Right cardiac atrium (tissue), 5 donors: Measurements from ENCODE around the gene CD28. TPM values are rescaled to one million over a fixed set of nuclear protein-coding genes. Genes with fewer than 3 reads are reported as not detected.
A peak's percentile ranks its signal among the peaks of the same experiment; 100 is the strongest.
"Not testable (repeated sequence)": the region's sequence is repeated elsewhere in the genome, so short reads cannot be mapped to it uniquely, and the experiment has no call there.

Experiments used
- ATAC-seq, 2 donors: fragments of 200-7000 bp; cut with Tn5 transposase; one replicate each; pipeline versions ENCODE4 v1.8.0 to v1.9.1; 2020; ENCODE audit warnings: moderate library complexity in 2 of 2, mild to moderate bottlenecking in 1 of 2
- DNase-seq, 3 donors: peaks; one replicate each; pipeline ENCODE4 v3.0.0-alpha.2; 2020
- H3K27ac ChIP-seq: one replicate; pipeline ENCODE4 v1.5.1; 2013; ENCODE audit warnings: mild to moderate bottlenecking, low read length, control low read depth, moderate library complexity
- H3K27me3 ChIP-seq: one replicate; pipeline ENCODE4 v1.6.1; 2013; ENCODE audit not compliant: control insufficient read depth, insufficient read depth
- H3K4me1 ChIP-seq: one replicate; pipeline ENCODE4 v1.6.1; 2013; ENCODE audit warnings: low read length; ENCODE audit not compliant: control insufficient read depth, insufficient read depth
- H3K4me3 ChIP-seq: one replicate; pipeline ENCODE4 v1.5.1; 2013; ENCODE audit warnings: low read length, control low read depth
- H3K9me3 ChIP-seq: one replicate; pipeline ENCODE4 v1.6.1; 2013; ENCODE audit warnings: low read length; ENCODE audit not compliant: control insufficient read depth
- WGBS: extraction: QIAGEN DNeasy Blood & Tissue Kit; methylation state at CpG from one replicate; pipeline ENCODE4 v1.1.7; 2013; 5-methylcytosine and 5-hydroxymethylcytosine counted together
- intact Hi-C, 4 donors: fragments of 100-400 bp; cut with DNase I; formaldehyde crosslinking; loops; one replicate each; pipeline versions ENCODE4 v1.11.0 to v1.14.0; 2022 to 2023
- polyA plus RNA-seq: library from polyadenylated mRNA; stranded (reverse); fragments of 200-250 nt; gene quantifications from one replicate; pipeline ENCODE4 v1.2.3, GENCODE V29; 2013
- total RNA-seq, 4 donors: library from RNA; stranded (reverse); fragmentation: NEBNext Ultra II Directional; extraction: Animal tissue kit (Norgen Biotek cat#: 25700); gene quantifications; one replicate each; pipeline ENCODE4 v1.2.1, GENCODE V29; 2021
- donor health status: healthy with polysubstance abuse.
- donor health status: DM: no; HTN: yes; CAD: no.
- donor health status: DM: no; HTN: no; CAD: no.
- donor health status: DM: no; HTN: yes; CAD: no; lungs with severe emphysema.
- donor health status: DM: yes; HTN: yes; CAD: no.

CD28 gene
- total and polyA plus RNA-seq, 5 donors = 0.14 to 1.5 (median 0.68) TPM

- peaks cover 25% of the 10 kb centered on the region for H3K4me1 ChIP-seq
- DNase-seq = no peak
- no peak overlapping the region for H3K27ac ChIP-seq
- no peak overlapping the region for H3K4me3 ChIP-seq
- no peaks in the 10 kb centered on the region for H3K27me3 ChIP-seq
- WGBS = 97% methylated on average over 2 of the region's 2 CpGs
- no peak for ATAC-seq
- intact Hi-C loops = loop anchor here in 2 of 4 donors (10.0 kb wide), 2 partner anchors 98 to 118 kb away; no protein-coding TSS in a partner anchor
- no peaks in the 10 kb centered on the region for H3K9me3 ChIP-seq
These were observed 19.3 kb upstream of the CD28 start for GRCh38 chr2:203687165-203687564.

GRCh38 chr2:203688798-203689197 lies 17.6 kb upstream of the CD28 start:
- no peaks in the 10 kb centered on the region for H3K27me3 ChIP-seq
- DNase-seq (peak in 2 of 3 donors; percentile 55 to 75), ATAC-seq (peak; percentile 32 to 40)
- intact Hi-C loops = loop anchor here in 2 of 4 donors (10.0 kb wide), 2 partner anchors 96 to 116 kb away; no protein-coding TSS in a partner anchor
- H3K4me3 ChIP-seq = no peak overlapping the region
- H3K9me3 ChIP-seq = no peaks in the 10 kb centered on the region
- 21% methylated on average over 4 of the region's 4 CpGs for WGBS
- no peak overlapping the region for H3K27ac ChIP-seq
- H3K4me1 ChIP-seq = peaks cover 19% of the 10 kb centered on the region

- Histone ChIP-seq H3K4me1 (peaks cover 13% of the 10 kb centered on the region), H3K4me3 (no peak overlapping the region), H3K27me3 (no peaks in the 10 kb centered on the region), H3K9me3 (no peaks in the 10 kb centered on the region), H3K27ac (no peak overlapping the region)
- no peak for ATAC-seq
- intact Hi-C loops = loop anchor here in 2 of 4 donors (10.0 kb wide), 2 partner anchors 95 to 115 kb away; no protein-coding TSS in a partner anchor
- 78% methylated on average over 8 of the region's 8 CpGs for WGBS
- DNase-seq = no peak
These were observed 16.9 kb upstream of the CD28 start for GRCh38 chr2:203689426-203690116.

GRCh38 chr2:203690117-203690431 lies 16.4 kb upstream of the CD28 start:
- Histone ChIP-seq H3K4me3 (no peak overlapping the region), H3K27ac (no peak overlapping the region), H3K27me3 (no peaks in the 10 kb centered on the region), H3K9me3 (no peaks in the 10 kb centered on the region), H3K4me1 (peaks cover 10% of the 10 kb centered on the region)
- ATAC-seq (no peak), DNase-seq (no peak)
- 92% methylated on average over 4 of the region's 4 CpGs for WGBS
- intact Hi-C loops = no loop called here

GRCh38 chr2:203690441-203691047 lies 15.9 kb upstream of the CD28 start:
- no peaks in the 10 kb centered on the region for H3K27me3 ChIP-seq
- peaks cover 10% of the 10 kb centered on the region for H3K4me1 ChIP-seq
- intact Hi-C loops = no loop called here
- peak overlapping the region; percentile 72 for H3K27ac ChIP-seq
- DNase-seq (no peak), ATAC-seq (peak in 1 of 2 donors; percentile 58)
- no peak overlapping the region for H3K4me3 ChIP-seq
- no peaks in the 10 kb centered on the region for H3K9me3 ChIP-seq
- 65% methylated on average over 5 of the region's 5 CpGs for WGBS

- Histone ChIP-seq H3K27me3 (no peaks in the 10 kb centered on the region), H3K9me3 (no peaks in the 10 kb centered on the region), H3K27ac (peak overlapping the region; percentile 72), H3K4me3 (no peak overlapping the region), H3K4me1 (peaks cover 10% of the 10 kb centered on the region)
- ATAC-seq (peak; percentile 50 to 82), DNase-seq (no peak)
- intact Hi-C loops = no loop called here
These were observed 15.3 kb upstream of the CD28 start for GRCh38 chr2:203691149-203691548.

GRCh38 chr2:203692031-203692710 lies 14.3 kb upstream of the CD28 start:
- ATAC-seq = peak; percentile 66 to 72
- Histone ChIP-seq H3K4me3 (no peak overlapping the region), H3K4me1 (peaks cover 10% of the 10 kb centered on the region), H3K27me3 (no peaks in the 10 kb centered on the region), H3K9me3 (no peaks in the 10 kb centered on the region), H3K27ac (peak overlapping the region; percentile 56)
- WGBS = 35% methylated on average over 5 of the region's 5 CpGs
- DNase-seq = no peak
- intact Hi-C loops = no loop called here

- no peak overlapping the region for H3K27ac ChIP-seq
- intact Hi-C loops = no loop called here
These were observed 13.1 kb upstream of the CD28 start for GRCh38 chr2:203693242-203693879.

GRCh38 chr2:203694191-203694590 lies 12.2 kb upstream of the CD28 start:
- H3K27ac ChIP-seq = no peak overlapping the region
- H3K4me1 ChIP-seq = peaks cover 8% of the 10 kb centered on the region
- intact Hi-C loops = no loop called here
- no peaks in the 10 kb centered on the region for H3K27me3 ChIP-seq
- ATAC-seq (no peak), DNase-seq (no peak)
- WGBS = 44% methylated on average over 3 of the region's 3 CpGs
- H3K9me3 ChIP-seq = no peaks in the 10 kb centered on the region
- H3K4me3 ChIP-seq = no peak overlapping the region

More at GRCh38 chr2:203693242-203693879, 13.1 kb upstream of the CD28 start:
- H3K9me3 ChIP-seq = no peaks in the 10 kb centered on the region
- DNase-seq = no peak
- H3K4me3 ChIP-seq = no peak overlapping the region
- peaks cover 10% of the 10 kb centered on the region for H3K4me1 ChIP-seq
- no peaks in the 10 kb centered on the region for H3K27me3 ChIP-seq
- no peak for ATAC-seq
- 85% methylated on average over 6 of the region's 6 CpGs for WGBS

GRCh38 chr2:203697190-203697589 lies 9.2 kb upstream of the CD28 start:
- intact Hi-C loops = no loop called here
- Histone ChIP-seq H3K9me3 (no peaks in the 10 kb centered on the region), H3K27me3 (no peaks in the 10 kb centered on the region), H3K27ac (no peak overlapping the region), H3K4me1 (no peaks in the 10 kb centered on the region), H3K4me3 (no peak overlapping the region)
- DNase-seq (no peak), ATAC-seq (no peak)
- WGBS = 83% methylated on average over 1 of the region's 1 CpG

- H3K4me1 ChIP-seq, intact Hi-C loops, DNase-seq, H3K27me3 ChIP-seq, H3K4me3 ChIP-seq, H3K27ac ChIP-seq, H3K9me3 ChIP-seq, ATAC-seq: not testable (repeated sequence)
- WGBS = 97% methylated on average over 2 of the region's 2 CpGs
These were observed 8.7 kb upstream of the CD28 start for GRCh38 chr2:203697763-203698162.
